GM12864 (cell line): Measurements from ENCODE around the gene MYO7B.

Source experiments
- DNase-seq: peaks from one replicate; pipeline ENCODE4 v3.0.0-alpha.2; 2011; ENCODE audit warnings: low read depth
- H3K4me3 ChIP-seq: 2 replicates; pipeline ENCODE4 v1.5.1; 2011; ENCODE audit warnings: mild to moderate bottlenecking, low read depth, low read length, control low read depth
- TF ChIP-seq, protein P1 (sequence below): IDR thresholded peaks from 2 replicates; pipeline ENCODE4 v1.5.1; 2011; ENCODE audit warnings: low read depth, mild to moderate bottlenecking, moderate library complexity, low read length, control low read depth, inconsistent platforms; ENCODE audit errors: missing control alignments

The MYO7B gene

GRCh38 chr2:127504552-127505430 is 30.7 kb upstream of the MYO7B start:
- TF ChIP-seq, protein P1, sequence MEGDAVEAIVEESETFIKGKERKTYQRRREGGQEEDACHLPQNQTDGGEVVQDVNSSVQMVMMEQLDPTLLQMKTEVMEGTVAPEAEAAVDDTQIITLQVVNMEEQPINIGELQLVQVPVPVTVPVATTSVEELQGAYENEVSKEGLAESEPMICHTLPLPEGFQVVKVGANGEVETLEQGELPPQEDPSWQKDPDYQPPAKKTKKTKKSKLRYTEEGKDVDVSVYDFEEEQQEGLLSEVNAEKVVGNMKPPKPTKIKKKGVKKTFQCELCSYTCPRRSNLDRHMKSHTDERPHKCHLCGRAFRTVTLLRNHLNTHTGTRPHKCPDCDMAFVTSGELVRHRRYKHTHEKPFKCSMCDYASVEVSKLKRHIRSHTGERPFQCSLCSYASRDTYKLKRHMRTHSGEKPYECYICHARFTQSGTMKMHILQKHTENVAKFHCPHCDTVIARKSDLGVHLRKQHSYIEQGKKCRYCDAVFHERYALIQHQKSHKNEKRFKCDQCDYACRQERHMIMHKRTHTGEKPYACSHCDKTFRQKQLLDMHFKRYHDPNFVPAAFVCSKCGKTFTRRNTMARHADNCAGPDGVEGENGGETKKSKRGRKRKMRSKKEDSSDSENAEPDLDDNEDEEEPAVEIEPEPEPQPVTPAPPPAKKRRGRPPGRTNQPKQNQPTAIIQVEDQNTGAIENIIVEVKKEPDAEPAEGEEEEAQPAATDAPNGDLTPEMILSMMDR, result no peak
- DNase-seq, result no peak
- no peak overlapping the region for H3K4me3 ChIP-seq

DNA sequence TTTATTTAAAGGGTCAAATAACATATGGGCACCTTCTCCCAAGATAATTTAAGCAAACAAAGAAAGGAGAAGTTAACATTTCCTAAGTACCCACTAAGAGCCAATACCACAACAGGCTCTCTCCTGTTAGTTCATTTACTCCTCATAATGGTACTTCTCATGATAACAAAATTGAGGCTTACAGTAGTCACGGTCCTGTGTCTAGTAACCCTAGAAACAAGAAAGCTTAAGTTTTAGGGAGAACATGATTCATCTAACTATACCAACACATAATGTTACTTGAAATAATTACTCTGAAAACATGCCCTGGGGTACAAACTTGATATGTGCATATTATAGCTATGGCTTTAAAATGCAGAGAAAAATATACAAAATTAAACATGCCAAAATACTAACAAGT is 29.0 kb upstream of the MYO7B start:
- DNase-seq, result no peak
- TF ChIP-seq, protein P1, result no peak
- no peak overlapping the region for H3K4me3 ChIP-seq

GRCh38 chr2:127508023-127508630 is 27.4 kb upstream of the MYO7B start:
- DNase-seq, result no peak
- H3K4me3 ChIP-seq, result no peak overlapping the region
- TF ChIP-seq, protein P1, result no peak

DNA sequence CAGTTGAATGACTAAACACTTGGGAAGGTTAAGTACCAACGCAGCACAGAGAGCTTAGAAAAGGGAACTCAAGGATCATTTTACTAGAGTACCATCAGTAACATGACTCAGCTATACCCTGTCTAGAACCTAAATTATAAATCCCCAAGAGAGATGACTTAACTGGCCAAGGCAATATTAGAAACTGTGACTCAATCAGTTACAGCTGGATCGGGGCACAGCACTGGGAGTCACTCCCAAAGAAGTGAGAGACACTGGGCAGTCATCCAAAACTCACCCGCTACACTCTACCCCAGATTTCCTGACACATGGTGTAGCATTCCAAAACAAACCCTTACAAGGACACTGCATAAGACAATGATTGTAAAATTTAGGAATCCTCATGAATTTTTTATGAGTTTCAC is 26.9 kb upstream of the MYO7B start:
- H3K4me3 ChIP-seq, result no peak overlapping the region
- no peak for DNase-seq
- TF ChIP-seq, protein P1, result no peak

DNA sequence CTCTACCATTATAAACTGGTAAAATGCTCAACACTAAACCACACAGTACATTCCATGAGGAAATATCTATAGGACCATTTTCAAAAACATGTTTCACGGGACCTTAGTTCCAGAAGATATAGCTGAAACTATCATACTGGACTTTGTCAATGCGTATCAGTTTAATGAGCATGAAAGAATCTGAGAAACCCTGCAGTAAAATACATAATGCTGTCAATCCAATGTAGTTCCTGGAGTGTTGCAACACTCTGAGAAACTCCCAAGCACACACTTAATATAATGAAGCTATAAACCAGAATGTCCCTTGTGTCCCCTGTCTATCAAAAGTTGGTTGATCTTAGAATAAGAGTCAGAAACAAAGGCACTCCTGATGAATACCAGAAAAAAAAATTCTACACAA is 25.4 kb upstream of the MYO7B start:
- TF ChIP-seq, protein P1, result no peak
- no peak overlapping the region for H3K4me3 ChIP-seq
- no peak for DNase-seq

DNA sequence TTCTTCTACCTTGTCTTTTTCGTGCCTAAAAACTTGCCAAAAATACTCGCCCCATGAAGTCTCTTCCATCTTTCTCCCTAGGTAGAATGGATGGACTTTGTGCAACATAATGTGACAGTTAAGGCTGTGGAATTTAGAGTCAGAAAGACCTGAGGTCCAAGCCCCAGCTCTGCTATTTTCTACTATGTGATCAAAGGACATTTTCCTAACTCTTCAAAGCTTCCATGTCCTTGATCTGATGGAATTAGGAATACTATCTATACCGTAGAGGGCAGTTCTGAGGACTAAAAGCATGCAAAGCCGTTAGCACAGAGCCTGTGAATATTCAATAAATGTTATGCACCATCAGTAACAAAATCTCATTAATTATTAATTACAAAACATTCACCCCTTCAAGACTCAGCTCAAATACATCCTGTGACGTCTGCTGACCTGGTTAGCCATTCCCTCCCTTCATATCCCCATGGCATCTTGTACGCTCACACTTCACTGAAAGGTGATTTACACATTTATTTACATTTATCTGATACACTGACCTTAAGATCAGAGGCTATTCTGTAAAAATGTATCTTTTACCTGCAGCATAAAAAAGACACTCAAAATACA is 24.3 kb upstream of the MYO7B start:
- no peak overlapping the region for H3K4me3 ChIP-seq
- no peak for DNase-seq
- TF ChIP-seq, protein P1, result no peak

GRCh38 chr2:127511917-127512316 is 23.6 kb upstream of the MYO7B start:
- no peak overlapping the region for H3K4me3 ChIP-seq
- no peak for DNase-seq
- TF ChIP-seq, protein P1, result no peak
